ENCODE data around the gene RITA1.

The RITA1 gene

DNA sequence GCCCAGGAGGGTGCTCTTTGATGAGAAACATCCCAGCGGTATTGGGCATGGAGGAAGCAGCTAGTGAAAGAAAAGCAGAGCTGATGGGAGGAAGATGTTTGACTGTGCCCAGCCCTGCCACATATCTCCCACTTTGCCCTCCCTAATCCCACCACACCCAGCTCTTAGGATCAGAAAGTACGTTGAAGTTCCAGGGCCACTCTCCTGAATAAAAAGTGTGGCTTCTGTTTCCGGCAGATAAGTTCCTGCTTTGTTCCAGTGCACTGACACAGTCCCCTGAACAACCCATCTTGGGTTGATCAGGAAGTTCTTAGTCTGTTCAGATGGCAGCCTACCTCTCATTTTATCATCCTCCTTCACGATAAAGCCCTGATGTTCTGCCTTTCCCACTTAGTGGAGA lies 52.2 kb downstream of the RITA1 start:
- no peak for DNase-seq (ENCODE audit: low read depth)
- TF ChIP-seq POLR2A (IDR thresholded peaks at IDR 0.05; ENCODE audit: extremely low read depth, insufficient read length) (no peak), MAX (IDR thresholded peaks at IDR 0.05; ENCODE audit: low read depth, low read length) (no peak), MYC (IDR thresholded peaks at IDR 0.05; ENCODE audit: low read depth, low read length) (no peak)
- TF ChIP-seq, protein P1, sequence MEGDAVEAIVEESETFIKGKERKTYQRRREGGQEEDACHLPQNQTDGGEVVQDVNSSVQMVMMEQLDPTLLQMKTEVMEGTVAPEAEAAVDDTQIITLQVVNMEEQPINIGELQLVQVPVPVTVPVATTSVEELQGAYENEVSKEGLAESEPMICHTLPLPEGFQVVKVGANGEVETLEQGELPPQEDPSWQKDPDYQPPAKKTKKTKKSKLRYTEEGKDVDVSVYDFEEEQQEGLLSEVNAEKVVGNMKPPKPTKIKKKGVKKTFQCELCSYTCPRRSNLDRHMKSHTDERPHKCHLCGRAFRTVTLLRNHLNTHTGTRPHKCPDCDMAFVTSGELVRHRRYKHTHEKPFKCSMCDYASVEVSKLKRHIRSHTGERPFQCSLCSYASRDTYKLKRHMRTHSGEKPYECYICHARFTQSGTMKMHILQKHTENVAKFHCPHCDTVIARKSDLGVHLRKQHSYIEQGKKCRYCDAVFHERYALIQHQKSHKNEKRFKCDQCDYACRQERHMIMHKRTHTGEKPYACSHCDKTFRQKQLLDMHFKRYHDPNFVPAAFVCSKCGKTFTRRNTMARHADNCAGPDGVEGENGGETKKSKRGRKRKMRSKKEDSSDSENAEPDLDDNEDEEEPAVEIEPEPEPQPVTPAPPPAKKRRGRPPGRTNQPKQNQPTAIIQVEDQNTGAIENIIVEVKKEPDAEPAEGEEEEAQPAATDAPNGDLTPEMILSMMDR (IDR thresholded peaks at IDR 0.05; ENCODE audit: low read depth, low read length): no peak
- H3K4me3 ChIP-seq (ENCODE audit: low read depth, low read length): no peak overlapping the region

DNA sequence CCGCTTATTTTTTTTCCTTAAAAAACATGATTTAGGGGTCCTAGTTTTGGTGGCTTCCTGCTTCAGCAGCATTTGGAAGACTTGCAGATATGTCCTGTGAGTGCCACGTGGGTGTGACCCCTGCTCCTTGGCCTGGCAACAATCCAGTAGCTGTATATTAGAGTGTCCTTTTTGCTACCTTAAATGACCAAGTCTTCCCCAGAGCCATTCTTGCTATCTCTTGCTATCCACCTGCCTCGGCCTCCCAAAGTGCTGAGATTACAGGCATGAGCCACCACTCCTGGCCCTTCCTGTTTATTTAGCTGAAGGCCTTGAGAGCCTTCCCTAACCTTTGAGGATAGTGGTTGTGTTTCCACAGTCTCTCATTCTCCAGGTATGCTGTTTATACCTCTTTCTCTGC lies 52.8 kb downstream of the RITA1 start:
- no peak overlapping the region for H3K4me3 ChIP-seq (ENCODE audit: low read depth, low read length)
- DNase-seq (ENCODE audit: low read depth): no peak
- TF ChIP-seq, protein P1 (IDR thresholded peaks at IDR 0.05; ENCODE audit: low read depth, low read length): no peak
- TF ChIP-seq POLR2A (IDR thresholded peaks at IDR 0.05; ENCODE audit: extremely low read depth, insufficient read length) (no peak), MYC (IDR thresholded peaks at IDR 0.05; ENCODE audit: low read depth, low read length) (no peak), MAX (IDR thresholded peaks at IDR 0.05; ENCODE audit: low read depth, low read length) (no peak)

- TF ChIP-seq POLR2A (IDR thresholded peaks at IDR 0.05; ENCODE audit: extremely low read depth, insufficient read length): no peak
- TF ChIP-seq MAX (IDR thresholded peaks at IDR 0.05; ENCODE audit: low read depth, low read length): no peak
- TF ChIP-seq, protein P1 (IDR thresholded peaks at IDR 0.05; ENCODE audit: low read depth, low read length): no peak
- TF ChIP-seq MYC (IDR thresholded peaks at IDR 0.05; ENCODE audit: low read depth, low read length): no peak
- DNase-seq (ENCODE audit: low read depth): no peak
- no peak overlapping the region for H3K4me3 ChIP-seq (ENCODE audit: low read depth, low read length)
Measured at GRCh38 chr12:113239288-113239771, 53.8 kb downstream of the RITA1 start.

GRCh38 chr12:113239811-113240331 lies 54.4 kb downstream of the RITA1 start:
- TF ChIP-seq POLR2A (IDR thresholded peaks at IDR 0.05; ENCODE audit: extremely low read depth, insufficient read length) (no peak), MAX (IDR thresholded peaks at IDR 0.05; ENCODE audit: low read depth, low read length) (no peak), MYC (IDR thresholded peaks at IDR 0.05; ENCODE audit: low read depth, low read length) (no peak)
- TF ChIP-seq, protein P1 (IDR thresholded peaks at IDR 0.05; ENCODE audit: low read depth, low read length): no peak
- DNase-seq (ENCODE audit: low read depth): no peak

GRCh38 chr12:113240395-113240794 lies 54.9 kb downstream of the RITA1 start:
- H3K4me3 ChIP-seq (ENCODE audit: low read depth, low read length): no peak overlapping the region
- DNase-seq (ENCODE audit: low read depth): no peak
- TF ChIP-seq, protein P1 (IDR thresholded peaks at IDR 0.05; ENCODE audit: low read depth, low read length): no peak
- TF ChIP-seq POLR2A (IDR thresholded peaks at IDR 0.05; ENCODE audit: extremely low read depth, insufficient read length): no peak
- TF ChIP-seq MAX (IDR thresholded peaks at IDR 0.05; ENCODE audit: low read depth, low read length): no peak
- TF ChIP-seq MYC (IDR thresholded peaks at IDR 0.05; ENCODE audit: low read depth, low read length): no peak

More at GRCh38 chr12:113239811-113240331, 54.4 kb downstream of the RITA1 start:
- H3K4me3 ChIP-seq (ENCODE audit: low read depth, low read length): no peak overlapping the region

All from NB4 (cell line).